K562 (cell line): Measurements from ENCODE around the gene CRADD. TPM values are rescaled to one million over a fixed set of nuclear protein-coding genes. Genes with fewer than 3 reads are reported as not detected.
A peak's percentile ranks its signal among the peaks of the same experiment; 100 is the strongest.

ENCODE experiments used
- C11orf30 ChIP-seq: fragments of 450-650 bp; IDR thresholded peaks from 2 replicates; pipeline ENCODE4 v1.6.1; 2016; ENCODE audit warnings: low read depth, mild to moderate bottlenecking
- DMBX1 ChIP-seq: fragments of 250-450 bp; sonication (Bioruptor Pico); IDR thresholded peaks from 2 replicates; pipeline ENCODE4 v1.8.0; 2022; ENCODE audit warnings: inconsistent platforms, mild to moderate bottlenecking, moderate library complexity, borderline replicate concordance
- EGR1 ChIP-seq: fragments of 450-650 bp; conservative IDR thresholded peaks from 2 replicates; pipeline ENCODE4 v1.6.1; 2017; ENCODE audit warnings: mild to moderate bottlenecking
- FOXK2 ChIP-seq, 2 experiments: fragments of 450-650 bp; IDR thresholded peaks in 1 of 2; conservative IDR thresholded peaks in 1 of 2; 2 replicates each; pipeline ENCODE4 v1.6.1; 2016; ENCODE audit warnings: low read depth in 2 of 2, mild to moderate bottlenecking in 1 of 2
- GTF2A2 ChIP-seq: IDR thresholded peaks from 2 replicates; pipeline ENCODE4 v1.6.1; 2016; ENCODE audit warnings: mild to moderate bottlenecking, missing genetic modification characterization, missing compliant biosample characterization
- HDAC2 ChIP-seq: fragments of 450-650 bp; IDR thresholded peaks from 2 replicates; pipeline ENCODE4 v1.6.1; 2016; ENCODE audit warnings: mild to moderate bottlenecking
- JUND ChIP-seq, 2 experiments: IDR thresholded peaks; 2 replicates in 1 of 2; 3 replicates in 1 of 2; pipeline ENCODE4 v1.6.1; 2011; ENCODE audit warnings: borderline replicate concordance in 2 of 2, low read depth in 2 of 2, low read length in 2 of 2, improper control_type of control experiment in 1 of 2, missing biosample characterization in 1 of 2, missing genetic modification characterization in 1 of 2, missing genetic modification reagents in 1 of 2
- MYC ChIP-seq, 2 experiments: fragments of 250-450 bp in 1 of 2; sonication (Bioruptor Pico) in 1 of 2; IDR thresholded peaks; 2 replicates each; pipeline versions ENCODE4 v1.5.1 to v1.6.1; 2012 to 2021; ENCODE audit warnings: low read depth in 2 of 2, borderline replicate concordance in 1 of 2, improper control_type of control experiment in 1 of 2, low read length in 1 of 2, mild to moderate bottlenecking in 1 of 2, moderate library complexity in 1 of 2
- NCOR1 ChIP-seq: fragments of 450-650 bp; IDR thresholded peaks from 2 replicates; pipeline ENCODE4 v1.6.1; 2016; ENCODE audit warnings: mild to moderate bottlenecking, moderate library complexity
- NR2F6 ChIP-seq: fragments of 450-650 bp; formaldehyde crosslinking; IDR thresholded peaks from 2 replicates; pipeline ENCODE4 v1.4.0; 2020; ENCODE audit warnings: mild to moderate bottlenecking
- PHTF2 ChIP-seq: fragments of 250-450 bp; sonication (Bioruptor Pico); IDR thresholded peaks from 2 replicates; pipeline ENCODE4 v1.5.0; 2021; ENCODE audit warnings: mild to moderate bottlenecking
- POLR3A ChIP-seq: IDR thresholded peaks from 2 replicates; pipeline ENCODE4 v1.6.1; 2011; ENCODE audit warnings: borderline replicate concordance, mild to moderate bottlenecking, moderate library complexity; ENCODE audit not compliant: insufficient read length, insufficient read depth; ENCODE audit errors: extremely low read depth
- RNF2 ChIP-seq: sonication (generic); IDR thresholded peaks from 2 replicates; pipeline ENCODE4 v1.6.1; 2016
- TCF3 ChIP-seq: sonication (generic); formaldehyde crosslinking; IDR thresholded peaks from 2 replicates; pipeline ENCODE4 v1.4.0; 2020; ENCODE audit warnings: mild to moderate bottlenecking, missing genetic modification reagents
- YY1 ChIP-seq, 3 experiments: IDR thresholded peaks; 2 replicates each; pipeline ENCODE4 v1.6.1; 2011; ENCODE audit warnings: low read length in 2 of 3, mild to moderate bottlenecking in 2 of 3, moderate library complexity in 2 of 3, borderline replicate concordance in 1 of 3, control low read depth in 1 of 3, low read depth in 1 of 3; ENCODE audit not compliant: insufficient read depth in 3 of 3, insufficient replicate concordance in 2 of 3, control insufficient read depth in 1 of 3, insufficient read length in 1 of 3; ENCODE audit errors: extremely low read depth in 1 of 3
- ZBTB1 ChIP-seq: sonication (generic); formaldehyde crosslinking; IDR thresholded peaks from 2 replicates; pipeline ENCODE4 v1.8.1; 2023; ENCODE audit warnings: missing genetic modification reagents, low read depth, mild to moderate bottlenecking, borderline replicate concordance
- ZNF175 ChIP-seq: fragments of 200-800 bp; sonication (Bioruptor generic); IDR thresholded peaks from 2 replicates; pipeline ENCODE4 v1.6.1; 2016; ENCODE audit warnings: low read depth, mild to moderate bottlenecking, missing genetic modification characterization, missing compliant biosample characterization
- polyA plus RNA-seq, 8 experiments: library from polyadenylated mRNA; depleted of rRNA in 4 of 8; stranded (reverse) in 5 of 8; unstranded in 3 of 8; fragments of >200 nt; fragmentation: Nextera tagmentation in 2 of 8; fragmentation: Illumina TruSeq in 1 of 8; extraction: Ambion mirVana in 2 of 8; extraction: Trizol in 1 of 8; gene quantifications; 2 replicates each; pipeline versions ENCODE4 v1.2.1 to v1.2.3, GENCODE V29; 2011 to 2014; ENCODE audit warnings: inconsistent platforms in 1 of 8, missing spikeins in 1 of 8
- total RNA-seq, 7 experiments: library from RNA; depleted of rRNA in 6 of 7; stranded (reverse); fragments of >200 nt in 6 of 7; fragmentation: Illumina TruSeq in 2 of 7; extraction: Trizol in 2 of 7; gene quantifications; 2 replicates each; pipeline versions ENCODE4 v1.2.1 to v1.2.3, GENCODE V29; 2011 to 2021; ENCODE audit warnings: low replicate concordance in 1 of 7
- TF ChIP-seq, protein P1 (sequence below): fragments of 450-650 bp; IDR thresholded peaks from 2 replicates; pipeline ENCODE4 v1.6.1; 2018; ENCODE audit not compliant: partially characterized antibody
- TF ChIP-seq, protein P2 (sequence below): fragments of 200-400 bp; formaldehyde crosslinking; IDR thresholded peaks from 2 replicates; pipeline ENCODE4 v1.6.1; 2017; ENCODE audit warnings: mild to moderate bottlenecking, low read depth, low read length, moderate library complexity

CRADD gene
- total and polyA plus RNA-seq, 9 of the 15 experiments (the other 6 are each of a cell fraction or from before 2014, with no cell fraction given), result 20.5 to 41.1 (median 25.9) TPM

DNA sequence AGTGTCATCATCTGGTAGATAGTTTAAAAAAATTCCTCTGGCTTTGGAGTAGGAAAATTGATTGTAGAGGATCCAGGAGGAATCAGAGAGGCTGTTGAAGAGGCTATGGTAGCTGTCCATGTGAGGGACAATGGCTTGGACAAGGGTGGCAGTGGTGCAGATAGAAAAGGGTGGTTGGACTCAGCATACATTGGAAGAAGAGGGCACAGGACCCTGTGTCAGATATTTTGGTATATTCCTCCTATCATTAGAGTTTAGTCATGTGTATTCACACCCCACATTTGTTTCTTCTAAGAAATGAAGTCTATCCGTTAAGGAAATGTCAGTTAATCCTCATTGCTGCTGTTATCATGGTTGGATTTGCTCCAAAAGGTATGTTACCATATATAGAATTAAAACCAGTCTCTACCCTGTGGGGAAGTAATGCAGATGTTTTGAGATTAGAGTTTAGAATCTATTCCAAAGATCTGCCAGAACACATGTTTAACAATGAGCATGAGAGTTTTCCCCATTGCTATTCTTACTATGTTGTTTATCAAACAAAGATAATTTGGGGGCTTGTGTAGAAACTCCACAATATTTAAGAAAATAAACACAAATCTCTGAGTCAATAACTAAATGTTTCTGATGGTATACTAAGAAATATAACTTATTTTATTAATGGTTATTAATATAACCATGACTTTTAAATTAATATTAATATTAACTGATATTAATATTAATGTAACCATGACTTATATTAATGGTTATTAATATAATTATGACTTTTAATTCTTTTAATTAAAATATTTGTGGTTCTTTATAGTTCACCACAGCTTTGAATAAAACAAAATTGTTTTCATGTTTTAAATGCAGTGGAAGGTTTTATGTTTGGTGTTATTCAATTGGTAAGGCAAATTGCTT lies 80.9 kb downstream of the CRADD start (continued):
- TF ChIP-seq POLR3A (no peak), FOXK2 (conservative IDR thresholded peaks at IDR 0.05 in 1 of 2, IDR thresholded peaks at IDR 0.05 in 1 of 2; ENCODE audit: low read depth in 2 of 2) (peak in 1 of 2 experiments; percentile 61; a peak in 1 of 4 replicates), DMBX1 (CRISPR knock-in tag) (peak; percentile 61; the same call in 1 of the 2 replicates), RNF2 (peak; percentile 64; the same call in 1 of the 2 replicates), PHTF2 (no peak), NR2F6 (CRISPR knock-in tag) (no peak), ZNF175 (CRISPR knock-in tag) (peak; percentile 67; the same call in 1 of the 2 replicates), YY1 (IDR thresholded peaks at IDR 0.05; ENCODE audit: borderline replicate concordance in 1 of 3, control insufficient read depth in 1 of 3, extremely low read depth in 1 of 3, insufficient read depth in 3 of 3, insufficient read length in 1 of 3, insufficient replicate concordance in 2 of 3, low read depth in 1 of 3, low read length in 2 of 3) (no peak), EGR1 (no peak), ZBTB1 (CRISPR knock-in tag) (no peak), GTF2A2 (no peak), NCOR1 (peak; percentile 43; the same call in 1 of the 2 replicates), TCF3 (peak; percentile 28; the same call in 1 of the 2 replicates), HDAC2 (peak; percentile 37; the same call in 1 of the 2 replicates), JUND (IDR thresholded peaks at IDR 0.05; ENCODE audit: borderline replicate concordance, low read depth, low read length) (peak; percentile 29; the same call in 1 of the 2 replicates), JUND (tag; IDR thresholded peaks at IDR 0.05; ENCODE audit: borderline replicate concordance, low read depth, low read length) (peak; percentile 73; the same call in 2 of the 3 replicates), MYC (IDR thresholded peaks at IDR 0.05; ENCODE audit: low read depth, low read length) (peak; percentile 79), MYC (CRISPR knock-in tag; IDR thresholded peaks at IDR 0.05; ENCODE audit: borderline replicate concordance, low read depth) (no peak; the same call in 1 of the 2 replicates), C11orf30 (no peak)
- TF ChIP-seq, protein P1, sequence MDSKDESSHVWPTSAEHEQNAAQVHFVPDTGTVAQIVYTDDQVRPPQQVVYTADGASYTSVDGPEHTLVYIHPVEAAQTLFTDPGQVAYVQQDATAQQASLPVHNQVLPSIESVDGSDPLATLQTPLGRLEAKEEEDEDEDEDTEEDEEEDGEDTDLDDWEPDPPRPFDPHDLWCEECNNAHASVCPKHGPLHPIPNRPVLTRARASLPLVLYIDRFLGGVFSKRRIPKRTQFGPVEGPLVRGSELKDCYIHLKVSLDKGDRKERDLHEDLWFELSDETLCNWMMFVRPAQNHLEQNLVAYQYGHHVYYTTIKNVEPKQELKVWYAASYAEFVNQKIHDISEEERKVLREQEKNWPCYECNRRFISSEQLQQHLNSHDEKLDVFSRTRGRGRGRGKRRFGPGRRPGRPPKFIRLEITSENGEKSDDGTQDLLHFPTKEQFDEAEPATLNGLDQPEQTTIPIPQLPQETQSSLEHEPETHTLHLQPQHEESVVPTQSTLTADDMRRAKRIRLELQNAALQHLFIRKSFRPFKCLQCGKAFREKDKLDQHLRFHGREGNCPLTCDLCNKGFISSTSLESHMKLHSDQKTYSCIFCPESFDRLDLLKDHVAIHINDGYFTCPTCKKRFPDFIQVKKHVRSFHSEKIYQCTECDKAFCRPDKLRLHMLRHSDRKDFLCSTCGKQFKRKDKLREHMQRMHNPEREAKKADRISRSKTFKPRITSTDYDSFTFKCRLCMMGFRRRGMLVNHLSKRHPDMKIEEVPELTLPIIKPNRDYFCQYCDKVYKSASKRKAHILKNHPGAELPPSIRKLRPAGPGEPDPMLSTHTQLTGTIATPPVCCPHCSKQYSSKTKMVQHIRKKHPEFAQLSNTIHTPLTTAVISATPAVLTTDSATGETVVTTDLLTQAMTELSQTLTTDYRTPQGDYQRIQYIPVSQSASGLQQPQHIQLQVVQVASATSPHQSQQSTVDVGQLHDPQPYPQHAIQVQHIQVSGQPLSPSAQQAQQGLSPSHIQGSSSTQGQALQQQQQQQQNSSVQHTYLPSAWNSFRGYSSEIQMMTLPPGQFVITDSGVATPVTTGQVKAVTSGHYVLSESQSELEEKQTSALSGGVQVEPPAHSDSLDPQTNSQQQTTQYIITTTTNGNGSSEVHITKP, result peak; percentile 97
- TF ChIP-seq, protein P2, sequence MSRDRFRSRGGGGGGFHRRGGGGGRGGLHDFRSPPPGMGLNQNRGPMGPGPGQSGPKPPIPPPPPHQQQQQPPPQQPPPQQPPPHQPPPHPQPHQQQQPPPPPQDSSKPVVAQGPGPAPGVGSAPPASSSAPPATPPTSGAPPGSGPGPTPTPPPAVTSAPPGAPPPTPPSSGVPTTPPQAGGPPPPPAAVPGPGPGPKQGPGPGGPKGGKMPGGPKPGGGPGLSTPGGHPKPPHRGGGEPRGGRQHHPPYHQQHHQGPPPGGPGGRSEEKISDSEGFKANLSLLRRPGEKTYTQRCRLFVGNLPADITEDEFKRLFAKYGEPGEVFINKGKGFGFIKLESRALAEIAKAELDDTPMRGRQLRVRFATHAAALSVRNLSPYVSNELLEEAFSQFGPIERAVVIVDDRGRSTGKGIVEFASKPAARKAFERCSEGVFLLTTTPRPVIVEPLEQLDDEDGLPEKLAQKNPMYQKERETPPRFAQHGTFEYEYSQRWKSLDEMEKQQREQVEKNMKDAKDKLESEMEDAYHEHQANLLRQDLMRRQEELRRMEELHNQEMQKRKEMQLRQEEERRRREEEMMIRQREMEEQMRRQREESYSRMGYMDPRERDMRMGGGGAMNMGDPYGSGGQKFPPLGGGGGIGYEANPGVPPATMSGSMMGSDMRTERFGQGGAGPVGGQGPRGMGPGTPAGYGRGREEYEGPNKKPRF, result no peak
